ENCODE measurements around the gene PLGRKT.
"Not testable (repeated sequence)": the region's sequence is repeated elsewhere in the genome, so short reads cannot be mapped to it uniquely, and the experiment has no call there.

PLGRKT gene

GRCh38 chr9:5466766-5467165 is 29.0 kb upstream of the PLGRKT start:
- no peak for DNase-seq (ENCODE audit: low read depth in 2 of 2)
- H3K4me3 ChIP-seq (replicated peaks in 1 of 2; ENCODE audit: low read depth in 2 of 2, low read length in 2 of 2): no peak overlapping the region
- no peak for TF ChIP-seq CTCF (IDR thresholded peaks at IDR 0.05; ENCODE audit: low read depth, low read length)

GRCh38 chr9:5466005-5466404 is 28.3 kb upstream of the PLGRKT start:
- no peak for TF ChIP-seq CTCF (IDR thresholded peaks at IDR 0.05; ENCODE audit: low read depth, low read length)
- H3K4me3 ChIP-seq (replicated peaks in 1 of 2; ENCODE audit: low read depth in 2 of 2, low read length in 2 of 2): no peak overlapping the region
- DNase-seq (ENCODE audit: low read depth in 2 of 2): no peak

- not testable (repeated sequence) for DNase-seq (ENCODE audit: low read depth in 2 of 2); H3K4me3 ChIP-seq (replicated peaks in 1 of 2; ENCODE audit: low read depth in 2 of 2, low read length in 2 of 2)
Observed at GRCh38 chr9:5464831-5465330, 27.2 kb upstream of the PLGRKT start.

GRCh38 chr9:5460157-5460556 is 22.4 kb upstream of the PLGRKT start:
- no peak overlapping the region for H3K4me3 ChIP-seq (replicated peaks in 1 of 2; ENCODE audit: low read depth in 2 of 2, low read length in 2 of 2)
- no peak for TF ChIP-seq CTCF (IDR thresholded peaks at IDR 0.05; ENCODE audit: low read depth, low read length)
- no peak for DNase-seq (ENCODE audit: low read depth in 2 of 2)

- no peak overlapping the region for H3K4me3 ChIP-seq (replicated peaks in 1 of 2; ENCODE audit: low read depth in 2 of 2, low read length in 2 of 2)
- TF ChIP-seq CTCF (IDR thresholded peaks at IDR 0.05; ENCODE audit: low read depth, low read length): no peak
- peak; percentile 30 to 58 for DNase-seq (ENCODE audit: low read depth in 2 of 2)
Observed at GRCh38 chr9:5459289-5459829, 21.6 kb upstream of the PLGRKT start.

GRCh38 chr9:5455181-5455580 is 17.5 kb upstream of the PLGRKT start:
- DNase-seq (ENCODE audit: low read depth in 2 of 2): peak; percentile 48 to 80
- no peak for TF ChIP-seq CTCF (IDR thresholded peaks at IDR 0.05; ENCODE audit: low read depth, low read length)
- H3K4me3 ChIP-seq (replicated peaks in 1 of 2; ENCODE audit: low read depth in 2 of 2, low read length in 2 of 2): no peak overlapping the region

- no peak for TF ChIP-seq CTCF (IDR thresholded peaks at IDR 0.05; ENCODE audit: low read depth, low read length)
- peak in 1 of 2 donors; percentile 58 for DNase-seq (ENCODE audit: low read depth in 2 of 2)
- H3K4me3 ChIP-seq (replicated peaks in 1 of 2; ENCODE audit: low read depth in 2 of 2, low read length in 2 of 2): no peak overlapping the region
Observed at GRCh38 chr9:5453673-5454072, 15.9 kb upstream of the PLGRKT start.
